IPS-15b (cell line): ENCODE data around the gene PPFIBP1.
"Not testable (repeated sequence)": the region's sequence is repeated elsewhere in the genome, so short reads cannot be mapped to it uniquely, and the experiment has no call there.

Experiments used
- H3K27me3 ChIP-seq: one replicate; pipeline ENCODE4 v1.6.1; 2013; ENCODE audit warnings: low read length; ENCODE audit not compliant: control insufficient read depth, insufficient read depth
- H3K36me3 ChIP-seq: one replicate; pipeline ENCODE4 v1.6.1; 2013; ENCODE audit warnings: low read length; ENCODE audit not compliant: control insufficient read depth, insufficient read depth
- H3K4me1 ChIP-seq: one replicate; pipeline ENCODE4 v1.6.1; 2013; ENCODE audit warnings: mild to moderate bottlenecking, low read length; ENCODE audit not compliant: control insufficient read depth, insufficient read depth
- H3K4me3 ChIP-seq: one replicate; pipeline ENCODE4 v1.5.1; 2013; ENCODE audit warnings: low read depth, low read length
- H3K9ac ChIP-seq: one replicate; pipeline ENCODE4 v1.6.1; 2013; ENCODE audit warnings: low read depth, mild to moderate bottlenecking, low read length
- H3K9me3 ChIP-seq: one replicate; pipeline ENCODE4 v1.6.1; 2013; ENCODE audit warnings: mild to moderate bottlenecking, low read length; ENCODE audit not compliant: control insufficient read depth, insufficient read depth

PPFIBP1 gene

GRCh38 chr12:27588776-27589175 is 64.8 kb downstream of the PPFIBP1 start:
- Histone ChIP-seq H3K9me3 (no peaks in the 10 kb centered on the region), H3K4me3 (no peak overlapping the region), H3K4me1 (no peaks in the 10 kb centered on the region), H3K27me3 (no peaks in the 10 kb centered on the region), H3K9ac (no peak overlapping the region), H3K36me3 (no peaks in the 10 kb centered on the region)

- H3K9me3 ChIP-seq = no peaks in the 10 kb centered on the region
- H3K9ac ChIP-seq = no peak overlapping the region
- no peak overlapping the region for H3K4me3 ChIP-seq
- H3K36me3 ChIP-seq = no peaks in the 10 kb centered on the region
- H3K4me1 ChIP-seq = no peaks in the 10 kb centered on the region
- no peaks in the 10 kb centered on the region for H3K27me3 ChIP-seq
These were observed 65.4 kb downstream of the PPFIBP1 start for GRCh38 chr12:27589419-27589818.

- not testable (repeated sequence) for H3K36me3 ChIP-seq, H3K27me3 ChIP-seq, H3K9me3 ChIP-seq, H3K9ac ChIP-seq, H3K4me1 ChIP-seq, H3K4me3 ChIP-seq
These were observed 67.7 kb downstream of the PPFIBP1 start for GRCh38 chr12:27591698-27592097.

GRCh38 chr12:27592548-27592947 is 68.5 kb downstream of the PPFIBP1 start:
- Histone ChIP-seq H3K27me3 (no peaks in the 10 kb centered on the region), H3K9me3 (no peaks in the 10 kb centered on the region), H3K4me1 (no peaks in the 10 kb centered on the region), H3K36me3 (no peaks in the 10 kb centered on the region), H3K4me3 (no peak overlapping the region), H3K9ac (no peak overlapping the region)

- H3K4me3 ChIP-seq = no peak overlapping the region
- H3K9ac ChIP-seq = no peak overlapping the region
- H3K27me3 ChIP-seq = no peaks in the 10 kb centered on the region
- no peaks in the 10 kb centered on the region for H3K4me1 ChIP-seq
- no peaks in the 10 kb centered on the region for H3K36me3 ChIP-seq
- no peaks in the 10 kb centered on the region for H3K9me3 ChIP-seq
These were observed 69.3 kb downstream of the PPFIBP1 start for GRCh38 chr12:27593266-27593665.

- Histone ChIP-seq H3K9me3 (no peaks in the 10 kb centered on the region), H3K27me3 (no peaks in the 10 kb centered on the region), H3K9ac (no peak overlapping the region), H3K4me1 (no peaks in the 10 kb centered on the region), H3K4me3 (no peak overlapping the region), H3K36me3 (no peaks in the 10 kb centered on the region)
These were observed 71.2 kb downstream of the PPFIBP1 start for GRCh38 chr12:27595231-27595642.

GRCh38 chr12:27598866-27599265 is 74.9 kb downstream of the PPFIBP1 start:
- H3K4me3 ChIP-seq, H3K27me3 ChIP-seq, H3K4me1 ChIP-seq, H3K36me3 ChIP-seq, H3K9ac ChIP-seq, H3K9me3 ChIP-seq: not testable (repeated sequence)

GRCh38 chr12:27601056-27601828 is 77.2 kb downstream of the PPFIBP1 start:
- not testable (repeated sequence) for H3K36me3 ChIP-seq, H3K27me3 ChIP-seq, H3K9me3 ChIP-seq, H3K4me3 ChIP-seq, H3K4me1 ChIP-seq, H3K9ac ChIP-seq

GRCh38 chr12:27602516-27602915 is 78.5 kb downstream of the PPFIBP1 start:
- Histone ChIP-seq H3K9me3 (no peaks in the 10 kb centered on the region), H3K27me3 (no peaks in the 10 kb centered on the region), H3K4me1 (no peaks in the 10 kb centered on the region), H3K36me3 (no peaks in the 10 kb centered on the region), H3K4me3 (no peak overlapping the region), H3K9ac (no peak overlapping the region)

- H3K9me3 ChIP-seq = no peaks in the 10 kb centered on the region
- H3K9ac ChIP-seq = no peak overlapping the region
- no peaks in the 10 kb centered on the region for H3K27me3 ChIP-seq
- H3K4me3 ChIP-seq = no peak overlapping the region
- no peaks in the 10 kb centered on the region for H3K4me1 ChIP-seq
- H3K36me3 ChIP-seq = no peaks in the 10 kb centered on the region
These were observed 80.4 kb downstream of the PPFIBP1 start for GRCh38 chr12:27604431-27604830.

GRCh38 chr12:27606986-27607385 is 83.0 kb downstream of the PPFIBP1 start:
- no peaks in the 10 kb centered on the region for H3K36me3 ChIP-seq
- H3K4me3 ChIP-seq = no peak overlapping the region
- no peak overlapping the region for H3K9ac ChIP-seq
- no peaks in the 10 kb centered on the region for H3K4me1 ChIP-seq
- H3K9me3 ChIP-seq = no peaks in the 10 kb centered on the region
- H3K27me3 ChIP-seq = no peaks in the 10 kb centered on the region

- H3K36me3 ChIP-seq = no peaks in the 10 kb centered on the region
- H3K9ac ChIP-seq = no peak overlapping the region
- H3K27me3 ChIP-seq = no peaks in the 10 kb centered on the region
- H3K4me3 ChIP-seq = no peak overlapping the region
- no peaks in the 10 kb centered on the region for H3K9me3 ChIP-seq
- H3K4me1 ChIP-seq = no peaks in the 10 kb centered on the region
These were observed 83.6 kb downstream of the PPFIBP1 start for GRCh38 chr12:27607591-27607990.
